ENCODE results near the gene SERPINB6. TPM values are rescaled to one million over a fixed set of nuclear protein-coding genes. Genes with fewer than 3 reads are reported as not detected.

The SERPINB6 gene
- total and polyA plus RNA-seq, 8 donors = 99.3 to 134 (median 122) TPM

DNA sequence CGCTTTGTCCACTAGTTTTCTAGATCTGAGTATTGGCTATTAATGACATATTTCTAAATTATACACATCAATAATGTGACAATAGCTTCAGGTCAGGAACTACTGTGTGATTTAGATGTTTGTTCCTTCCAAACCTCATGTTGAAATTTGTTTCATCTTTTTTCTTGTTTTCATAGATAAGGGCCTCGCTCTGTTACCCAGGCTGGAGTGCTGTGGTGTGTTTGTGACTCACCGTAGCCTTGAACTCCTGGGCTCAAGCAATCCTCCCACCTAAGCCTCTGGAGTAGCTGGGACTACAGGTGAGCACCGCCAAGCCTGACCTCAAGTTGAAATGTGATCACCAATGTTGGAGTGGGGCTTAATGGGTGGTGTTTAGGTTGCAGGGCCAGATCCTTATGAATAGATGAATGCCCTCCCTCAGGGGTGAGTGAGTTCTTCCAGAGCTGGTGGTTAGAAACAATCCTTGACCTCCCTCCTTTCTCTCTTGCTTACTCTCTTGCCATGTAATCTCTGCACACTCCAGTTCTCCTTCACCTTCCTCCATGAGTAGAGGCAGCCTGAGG is 22.5 kb upstream of the SERPINB6 start:
- no peak for DNase-seq
- Histone ChIP-seq H3K4me1 (peaks cover 5 to 17% of the 10 kb centered on the region in 2 donors), H3K4me3 (no peak overlapping the region), H3K27me3 (no peaks in the 10 kb centered on the region), H3K27ac (no peak overlapping the region), H3K36me3 (no peaks in the 10 kb centered on the region), H3K9me3 (no peaks in the 10 kb centered on the region)
- intact Hi-C loops (cut with DNase I) = no loop called here
- TF ChIP-seq, protein P1, sequence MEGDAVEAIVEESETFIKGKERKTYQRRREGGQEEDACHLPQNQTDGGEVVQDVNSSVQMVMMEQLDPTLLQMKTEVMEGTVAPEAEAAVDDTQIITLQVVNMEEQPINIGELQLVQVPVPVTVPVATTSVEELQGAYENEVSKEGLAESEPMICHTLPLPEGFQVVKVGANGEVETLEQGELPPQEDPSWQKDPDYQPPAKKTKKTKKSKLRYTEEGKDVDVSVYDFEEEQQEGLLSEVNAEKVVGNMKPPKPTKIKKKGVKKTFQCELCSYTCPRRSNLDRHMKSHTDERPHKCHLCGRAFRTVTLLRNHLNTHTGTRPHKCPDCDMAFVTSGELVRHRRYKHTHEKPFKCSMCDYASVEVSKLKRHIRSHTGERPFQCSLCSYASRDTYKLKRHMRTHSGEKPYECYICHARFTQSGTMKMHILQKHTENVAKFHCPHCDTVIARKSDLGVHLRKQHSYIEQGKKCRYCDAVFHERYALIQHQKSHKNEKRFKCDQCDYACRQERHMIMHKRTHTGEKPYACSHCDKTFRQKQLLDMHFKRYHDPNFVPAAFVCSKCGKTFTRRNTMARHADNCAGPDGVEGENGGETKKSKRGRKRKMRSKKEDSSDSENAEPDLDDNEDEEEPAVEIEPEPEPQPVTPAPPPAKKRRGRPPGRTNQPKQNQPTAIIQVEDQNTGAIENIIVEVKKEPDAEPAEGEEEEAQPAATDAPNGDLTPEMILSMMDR (IDR thresholded peaks at IDR 0.05) = no peak
- no peak for ATAC-seq

DNA sequence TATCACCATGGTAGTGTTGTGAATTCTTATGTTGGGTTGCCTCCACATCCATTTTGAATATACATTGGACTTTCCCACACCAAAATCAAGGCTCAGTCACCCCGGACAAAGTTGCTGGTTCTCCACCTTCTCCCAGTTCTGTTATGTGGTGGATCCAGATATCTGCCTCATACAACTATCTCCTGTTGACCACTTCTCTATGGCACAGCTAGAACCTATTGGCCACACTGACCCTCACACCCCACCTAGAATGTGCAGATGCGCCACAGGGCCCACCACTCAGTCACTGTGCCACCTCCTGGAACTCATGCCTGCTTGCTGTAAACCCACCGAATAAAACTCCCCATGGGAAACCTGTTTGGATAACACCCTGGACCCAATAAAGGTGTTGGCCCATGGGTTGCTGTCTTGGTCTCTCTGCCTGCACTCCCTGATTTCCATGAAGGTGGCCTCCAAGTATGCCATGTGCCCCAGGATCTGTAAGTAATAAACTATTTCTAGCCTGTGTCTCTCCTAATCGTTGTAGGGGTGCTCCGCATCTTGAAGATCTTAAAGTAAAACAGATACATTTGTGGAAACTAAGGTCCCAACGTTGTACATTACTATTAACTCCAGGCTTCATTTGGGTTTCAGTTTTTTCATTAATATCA is 21.1 kb upstream of the SERPINB6 start:
- Histone ChIP-seq H3K27me3 (no peaks in the 10 kb centered on the region), H3K4me3 (no peak overlapping the region), H3K4me1 (peaks cover 6 to 24% of the 10 kb centered on the region in 2 donors), H3K27ac (no peak overlapping the region), H3K9me3 (no peaks in the 10 kb centered on the region), H3K36me3 (no peaks in the 10 kb centered on the region)
- no peak for ATAC-seq
- TF ChIP-seq, protein P1 (IDR thresholded peaks at IDR 0.05) = no peak
- intact Hi-C loops (cut with DNase I) = no loop called here
- DNase-seq = no peak

DNA sequence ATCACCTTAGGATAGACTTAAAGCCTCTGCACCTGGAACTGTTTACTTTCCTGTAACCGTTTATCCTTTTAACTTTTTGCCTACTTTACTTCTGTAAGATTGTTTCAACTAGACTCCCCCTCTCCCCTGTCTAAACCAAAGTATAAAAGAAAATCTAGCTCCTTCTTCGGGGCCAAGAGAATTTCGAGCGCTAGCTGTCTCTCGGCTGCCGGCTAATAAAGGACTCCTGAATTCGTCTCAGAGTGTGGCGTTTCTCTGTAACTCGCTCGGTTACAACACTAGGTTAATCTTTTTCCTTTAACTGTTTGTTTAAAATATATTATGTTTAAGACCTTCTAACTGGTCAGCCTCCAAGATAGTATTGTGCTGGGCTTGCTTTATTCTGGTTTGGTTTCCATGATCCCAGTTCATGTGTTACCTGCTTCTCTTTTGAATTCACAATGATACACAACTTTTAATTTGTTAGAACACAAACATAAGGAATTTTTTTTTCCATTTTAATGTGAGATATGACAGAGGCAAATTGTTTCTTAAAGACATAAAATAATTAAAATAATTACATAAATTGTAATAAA is 19.7 kb upstream of the SERPINB6 start:
- intact Hi-C loops (cut with DNase I) = no loop called here
- Histone ChIP-seq H3K4me3 (peak overlapping the region; percentile 86 to 92), H3K27me3 (no peaks in the 10 kb centered on the region), H3K4me1 (peaks cover 6 to 29% of the 10 kb centered on the region in 2 donors), H3K27ac (peak overlapping the region; percentile 99 to 100), H3K9me3 (no peaks in the 10 kb centered on the region), H3K36me3 (no peaks in the 10 kb centered on the region)
- TF ChIP-seq, protein P1 (IDR thresholded peaks at IDR 0.05) = no peak
- ATAC-seq (no peak), DNase-seq (no peak)

DNA sequence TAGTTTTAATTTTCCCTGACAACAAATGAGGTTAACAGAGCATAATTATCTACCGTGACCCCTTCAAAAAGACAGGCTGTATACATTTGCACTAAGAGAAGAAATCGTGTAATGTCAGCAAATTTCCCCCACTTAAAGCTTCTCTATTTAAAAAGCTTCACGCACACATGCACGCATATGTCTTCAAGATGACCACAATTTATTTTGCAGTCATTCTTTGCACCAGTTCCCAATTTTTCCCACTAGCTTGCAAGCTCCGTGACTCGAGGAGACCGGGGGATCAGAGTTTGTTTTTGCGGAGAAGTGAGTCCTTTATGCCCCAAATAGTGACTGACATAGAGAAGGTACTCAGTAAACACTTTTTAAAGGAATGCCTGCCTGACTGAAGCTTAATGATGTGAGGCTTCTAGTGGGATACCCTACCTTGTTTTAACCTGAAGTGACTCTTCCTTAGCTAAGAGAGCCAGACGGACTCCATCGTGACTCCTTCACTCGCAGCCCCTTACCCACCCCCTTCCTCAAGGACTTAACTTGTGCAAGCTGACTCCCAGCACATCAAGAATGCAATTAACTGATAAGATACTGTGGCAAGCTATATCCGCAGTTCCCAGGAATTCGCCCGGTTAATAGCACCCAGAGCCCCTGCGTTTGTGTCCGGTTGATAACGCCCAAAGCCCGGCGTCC is 19.0 kb upstream of the SERPINB6 start:
- no peaks in the 10 kb centered on the region for H3K9me3 ChIP-seq
- H3K4me3 ChIP-seq = peak overlapping the region; percentile 86 to 92
- TF ChIP-seq, protein P1 (IDR thresholded peaks at IDR 0.05) = no peak
- H3K4me1 ChIP-seq = peaks cover 6 to 32% of the 10 kb centered on the region in 2 donors
- no peaks in the 10 kb centered on the region for H3K27me3 ChIP-seq
- ATAC-seq = no peak
- peak in 2 of 4 donors; percentile 75 to 82 for DNase-seq
- intact Hi-C loops (cut with DNase I) = no loop called here
- H3K27ac ChIP-seq = peak overlapping the region; percentile 99 to 100
- no peaks in the 10 kb centered on the region for H3K36me3 ChIP-seq

Measured in left lung (tissue), 10 donors.